ENCODE measurements around the gene CCL4L2.
"Not testable (repeated sequence)": the region's sequence is repeated elsewhere in the genome, so short reads cannot be mapped to it uniquely, and the experiment has no call there.

DNA sequence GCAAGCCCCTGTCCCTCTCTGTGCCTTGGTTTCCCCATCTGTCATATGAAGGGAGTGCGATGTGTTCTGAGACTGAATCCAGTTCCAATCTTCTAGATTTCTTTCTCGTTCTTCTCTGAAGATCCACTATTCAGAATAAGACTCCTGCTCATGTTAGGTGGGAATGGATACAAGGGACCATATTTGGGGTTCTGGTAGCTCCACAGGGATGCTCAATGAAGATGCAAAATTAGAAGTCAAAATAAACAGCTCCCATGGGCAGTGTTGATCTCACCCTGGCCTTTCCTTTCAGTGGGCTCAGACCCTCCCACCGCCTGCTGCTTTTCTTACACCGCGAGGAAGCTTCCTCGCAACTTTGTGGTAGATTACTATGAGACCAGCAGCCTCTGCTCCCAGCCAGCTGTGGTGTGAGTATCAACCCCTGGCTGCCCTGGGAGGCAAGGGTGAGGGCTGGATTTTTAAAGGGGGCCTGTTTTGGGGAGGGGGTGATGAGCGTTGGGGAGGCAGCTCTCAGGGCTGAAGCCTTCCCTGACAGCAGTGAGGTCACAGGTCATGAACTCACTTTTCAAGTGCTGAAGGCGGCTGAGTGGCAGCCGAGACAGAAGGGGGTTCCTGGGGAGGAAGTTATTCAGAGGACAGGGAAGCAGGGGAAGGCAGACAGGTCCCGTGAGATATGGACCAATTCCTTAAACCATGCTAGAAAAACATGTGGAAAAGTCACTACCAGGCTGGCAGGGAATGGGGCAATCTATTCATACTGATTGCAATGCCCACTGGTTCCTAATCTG, 815 bp downstream of the CCL4L2 start:
- TF ChIP-seq, protein P1, sequence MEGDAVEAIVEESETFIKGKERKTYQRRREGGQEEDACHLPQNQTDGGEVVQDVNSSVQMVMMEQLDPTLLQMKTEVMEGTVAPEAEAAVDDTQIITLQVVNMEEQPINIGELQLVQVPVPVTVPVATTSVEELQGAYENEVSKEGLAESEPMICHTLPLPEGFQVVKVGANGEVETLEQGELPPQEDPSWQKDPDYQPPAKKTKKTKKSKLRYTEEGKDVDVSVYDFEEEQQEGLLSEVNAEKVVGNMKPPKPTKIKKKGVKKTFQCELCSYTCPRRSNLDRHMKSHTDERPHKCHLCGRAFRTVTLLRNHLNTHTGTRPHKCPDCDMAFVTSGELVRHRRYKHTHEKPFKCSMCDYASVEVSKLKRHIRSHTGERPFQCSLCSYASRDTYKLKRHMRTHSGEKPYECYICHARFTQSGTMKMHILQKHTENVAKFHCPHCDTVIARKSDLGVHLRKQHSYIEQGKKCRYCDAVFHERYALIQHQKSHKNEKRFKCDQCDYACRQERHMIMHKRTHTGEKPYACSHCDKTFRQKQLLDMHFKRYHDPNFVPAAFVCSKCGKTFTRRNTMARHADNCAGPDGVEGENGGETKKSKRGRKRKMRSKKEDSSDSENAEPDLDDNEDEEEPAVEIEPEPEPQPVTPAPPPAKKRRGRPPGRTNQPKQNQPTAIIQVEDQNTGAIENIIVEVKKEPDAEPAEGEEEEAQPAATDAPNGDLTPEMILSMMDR (conservative IDR thresholded peaks at IDR 0.05; ENCODE audit: low read depth, low read length) = not testable (repeated sequence)
- not testable (repeated sequence) for TF ChIP-seq EZH2 (IDR thresholded peaks at IDR 0.05; ENCODE audit: low read length, unreplicated experiment); EZH2phosphoT487 (IDR thresholded peaks at IDR 0.05; ENCODE audit: borderline replicate concordance, low read length)
